Upper lobe of left lung (tissue), 6 donors: ENCODE measurements around the gene COASY. TPM values are rescaled to one million over a fixed set of nuclear protein-coding genes. Genes with fewer than 3 reads are reported as not detected.
"Not testable (repeated sequence)": the region's sequence is repeated elsewhere in the genome, so short reads cannot be mapped to it uniquely, and the experiment has no call there.

Experiments
- ATAC-seq, 2 donors: fragments of 200-7000 bp; cut with Tn5 transposase; one replicate each; pipeline ENCODE4 v1.9.1; 2022; ENCODE audit warnings: mild to moderate bottlenecking in 2 of 2, moderate library complexity in 2 of 2; ENCODE audit not compliant: low FRiP score in 2 of 2
- DNase-seq, 2 donors: peaks; one replicate each; pipeline ENCODE4 v3.0.0-alpha.2; 2019 to 2020
- H3K27ac ChIP-seq, 4 donors: fragments of 200-600 bp; sonication (generic); one replicate each; pipeline ENCODE4 v1.5.1; 2016 to 2019
- H3K27me3 ChIP-seq, 4 donors: fragments of 200-600 bp; sonication (generic); one replicate each; pipeline ENCODE4 v1.5.1; 2017 to 2019
- H3K36me3 ChIP-seq, 4 donors: fragments of 200-600 bp; sonication (generic); one replicate each; pipeline ENCODE4 v1.5.1; 2016 to 2019
- H3K4me1 ChIP-seq, 4 donors: fragments of 200-600 bp; sonication (generic); one replicate each; pipeline ENCODE4 v1.5.1; 2018 to 2019
- H3K4me3 ChIP-seq, 4 donors: fragments of 200-600 bp; sonication (generic); one replicate each; pipeline ENCODE4 v1.5.1; 2017 to 2019; ENCODE audit warnings: mild to moderate bottlenecking in 2 of 4, moderate library complexity in 1 of 4
- H3K9me3 ChIP-seq, 4 donors: fragments of 200-600 bp; sonication (generic); one replicate each; pipeline ENCODE4 v1.5.1; 2018 to 2019
- EP300 ChIP-seq, 4 donors: sonication (generic); formaldehyde crosslinking; IDR thresholded peaks; one replicate each; pipeline ENCODE4 v1.5.1; 2017; ENCODE audit warnings: antibody characterized with exemption in 4 of 4, control low read depth in 2 of 4
- POLR2A ChIP-seq, 4 donors: fragments of 450-650 bp; IDR thresholded peaks; one replicate each; pipeline ENCODE4 v1.5.1; 2016 to 2017; ENCODE audit warnings: antibody characterized with exemption in 4 of 4, mild to moderate bottlenecking in 2 of 4
- POLR2AphosphoS5 ChIP-seq, 2 donors: sonication (generic); formaldehyde crosslinking; IDR thresholded peaks; one replicate each; pipeline ENCODE4 v1.5.1; 2017; ENCODE audit warnings: antibody characterized with exemption in 2 of 2
- WGBS, 2 donors: methylation state at CpG; one replicate each; pipeline ENCODE4 v1.1.5; 2017 to 2018; 5-methylcytosine and 5-hydroxymethylcytosine counted together
- total RNA-seq, 6 donors: library from RNA; depleted of rRNA in 4 of 6; stranded (reverse); fragments of >200 nt in 4 of 6; gene quantifications; one replicate each; pipeline versions ENCODE4 v1.1.0 to v1.2.1, GENCODE V29; 2016 to 2021
- TF ChIP-seq, protein P1 (sequence below), 6 experiments: fragments of 450-650 bp in 4 of 6; fragments of 200-600 bp in 2 of 6; sonication (generic) in 2 of 6; IDR thresholded peaks; one replicate each; pipeline ENCODE4 v1.5.1; 2016 to 2019; ENCODE audit warnings: antibody characterized with exemption in 6 of 6
- donor health status: DM: no; HTN: no; CAD: no; lungs with moderate emphysema.
- donor health status: DM: no; HTN: yes; CAD: no; lungs with severe emphysema.

Gene COASY
- total RNA-seq, 6 donors from 2014 or later: 34.7 to 71.1 (median 51.4) TPM

DNA sequence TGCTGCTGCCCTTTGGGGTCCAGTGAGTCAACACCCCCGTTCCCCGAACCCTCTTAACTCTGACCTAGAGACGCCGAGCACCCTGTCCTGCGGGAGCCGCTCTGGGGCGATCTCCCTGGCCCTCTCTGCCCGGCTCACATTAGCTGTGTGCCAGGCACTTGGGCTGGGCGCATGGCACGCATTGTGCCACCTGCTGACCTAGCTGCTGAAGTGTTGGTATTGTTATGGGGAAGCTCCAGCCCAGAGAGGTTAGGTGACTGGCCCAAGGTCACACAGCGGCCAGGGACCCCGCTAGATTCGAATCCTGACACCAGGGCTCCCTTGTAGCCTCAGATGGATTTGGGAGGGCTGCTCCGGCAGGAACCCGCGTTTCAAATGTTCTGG, 8.1 kb upstream of the COASY start:
- WGBS, 2 donors: 67 to 78% methylated on average over 9 to 12 of the region's 16 CpGs
- Histone ChIP-seq H3K27ac (peak overlapping the region; percentile 82 to 96 (median 94)), H3K27me3 (no peaks in the 10 kb centered on the region), H3K4me1 (peaks cover 17 to 34% (median 23%) of the 10 kb centered on the region in 4 donors), H3K4me3 (peak overlapping the region; percentile 59 to 95 (median 74)), H3K9me3 (no peaks in the 10 kb centered on the region), H3K36me3 (peaks cover 0 to 6% (median 0%) of the 10 kb centered on the region in 4 donors)
- ATAC-seq: peak in 1 of 2 donors; percentile 17
- TF ChIP-seq, protein P1, sequence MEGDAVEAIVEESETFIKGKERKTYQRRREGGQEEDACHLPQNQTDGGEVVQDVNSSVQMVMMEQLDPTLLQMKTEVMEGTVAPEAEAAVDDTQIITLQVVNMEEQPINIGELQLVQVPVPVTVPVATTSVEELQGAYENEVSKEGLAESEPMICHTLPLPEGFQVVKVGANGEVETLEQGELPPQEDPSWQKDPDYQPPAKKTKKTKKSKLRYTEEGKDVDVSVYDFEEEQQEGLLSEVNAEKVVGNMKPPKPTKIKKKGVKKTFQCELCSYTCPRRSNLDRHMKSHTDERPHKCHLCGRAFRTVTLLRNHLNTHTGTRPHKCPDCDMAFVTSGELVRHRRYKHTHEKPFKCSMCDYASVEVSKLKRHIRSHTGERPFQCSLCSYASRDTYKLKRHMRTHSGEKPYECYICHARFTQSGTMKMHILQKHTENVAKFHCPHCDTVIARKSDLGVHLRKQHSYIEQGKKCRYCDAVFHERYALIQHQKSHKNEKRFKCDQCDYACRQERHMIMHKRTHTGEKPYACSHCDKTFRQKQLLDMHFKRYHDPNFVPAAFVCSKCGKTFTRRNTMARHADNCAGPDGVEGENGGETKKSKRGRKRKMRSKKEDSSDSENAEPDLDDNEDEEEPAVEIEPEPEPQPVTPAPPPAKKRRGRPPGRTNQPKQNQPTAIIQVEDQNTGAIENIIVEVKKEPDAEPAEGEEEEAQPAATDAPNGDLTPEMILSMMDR (IDR thresholded peaks at IDR 0.05): no peak
- TF ChIP-seq POLR2A (IDR thresholded peaks at IDR 0.05) (no peak), POLR2AphosphoS5 (IDR thresholded peaks at IDR 0.05) (no peak), EP300 (IDR thresholded peaks at IDR 0.05) (no peak)
- DNase-seq: peak; percentile 61 to 81

DNA sequence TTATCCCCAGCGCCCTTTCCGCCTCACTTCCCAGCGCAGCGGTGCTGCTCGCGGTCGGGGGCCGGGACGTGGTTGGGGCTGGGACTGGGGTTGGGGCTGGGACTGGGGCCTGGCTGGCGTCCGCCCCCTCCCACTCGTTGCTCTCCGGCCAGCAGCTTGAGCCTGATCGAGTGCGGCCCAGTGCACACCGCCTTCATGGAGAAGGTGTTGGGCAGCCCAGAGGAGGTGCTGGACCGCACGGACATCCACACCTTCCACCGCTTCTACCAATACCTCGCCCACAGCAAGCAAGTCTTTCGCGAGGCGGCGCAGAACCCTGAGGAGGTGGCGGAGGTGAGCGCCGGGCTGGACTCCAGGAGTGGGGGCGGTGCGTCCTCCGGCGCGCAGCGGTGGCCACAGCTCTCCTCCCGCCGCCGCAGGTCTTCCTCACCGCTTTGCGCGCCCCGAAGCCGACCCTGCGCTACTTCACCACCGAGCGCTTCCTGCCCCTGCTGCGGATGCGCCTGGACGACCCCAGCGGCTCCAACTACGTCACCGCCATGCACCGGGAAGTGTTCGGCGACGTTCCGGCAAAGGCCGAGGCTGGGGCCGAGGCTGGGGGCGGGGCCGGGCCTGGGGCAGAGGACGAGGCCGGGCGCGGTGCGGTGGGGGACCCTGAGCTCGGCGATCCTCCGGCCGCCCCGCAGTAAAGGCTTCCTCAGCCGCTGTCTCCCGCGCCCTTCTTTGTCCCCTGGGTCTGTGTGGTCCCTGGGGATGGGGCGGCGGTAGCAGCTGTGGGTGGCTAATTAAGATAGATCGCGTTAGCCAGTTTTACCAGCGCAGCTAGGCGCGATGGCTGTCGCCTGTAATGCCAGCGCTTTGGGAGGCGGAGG, 7.5 kb upstream of the COASY start:
- WGBS, 2 donors: 1% methylated on average over 37 to 42 of the region's 82 CpGs

DNA sequence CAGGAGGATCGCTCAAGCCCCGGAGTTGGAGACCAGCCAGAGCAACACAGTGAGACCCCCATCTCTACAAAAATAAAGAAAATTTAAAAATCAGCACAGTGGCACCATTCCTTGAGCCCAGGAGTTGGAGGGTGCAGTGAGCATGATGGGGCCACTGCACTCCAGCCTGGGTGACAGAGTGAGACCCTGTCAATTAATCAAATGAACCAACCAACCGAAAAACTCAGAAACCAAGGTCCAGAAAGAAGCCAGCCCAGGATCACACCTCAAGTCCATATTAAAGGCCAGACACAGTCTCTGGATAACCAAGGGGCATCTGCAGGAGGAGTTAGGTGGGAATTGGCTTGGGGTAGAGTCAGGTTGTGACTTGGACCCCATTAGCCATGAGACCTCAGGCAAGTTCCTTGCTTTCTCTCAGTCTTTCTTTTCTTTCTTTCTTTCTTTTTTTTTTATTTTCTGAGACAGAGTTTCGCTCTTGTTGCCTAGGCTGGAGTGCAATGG, 6.8 kb upstream of the COASY start:
- no peak for ATAC-seq

More for the DNA sequence above, 7.5 kb upstream of the COASY start:
- Histone ChIP-seq H3K36me3 (peaks cover 0 to 6% (median 0%) of the 10 kb centered on the region in 4 donors), H3K27me3 (no peaks in the 10 kb centered on the region), H3K27ac (peak overlapping the region; percentile 82 to 96 (median 94)), H3K4me3 (peak overlapping the region; percentile 59 to 95 (median 74)), H3K4me1 (peaks cover 17 to 36% (median 24%) of the 10 kb centered on the region in 4 donors), H3K9me3 (no peaks in the 10 kb centered on the region)
- ATAC-seq (peak; percentile 88 to 96), DNase-seq (peak; percentile 92 to 97)
- TF ChIP-seq POLR2AphosphoS5 (IDR thresholded peaks at IDR 0.05): peak; percentile 92
- peak in 1 of 4 donors; percentile 34 for TF ChIP-seq EP300 (IDR thresholded peaks at IDR 0.05)
- TF ChIP-seq, protein P1 (IDR thresholded peaks at IDR 0.05): peak in 3 of 6 experiments; percentile 20 to 37 (median 34)
- peak in 3 of 4 donors; percentile 69 to 90 (median 72) for TF ChIP-seq POLR2A (IDR thresholded peaks at IDR 0.05)

DNA sequence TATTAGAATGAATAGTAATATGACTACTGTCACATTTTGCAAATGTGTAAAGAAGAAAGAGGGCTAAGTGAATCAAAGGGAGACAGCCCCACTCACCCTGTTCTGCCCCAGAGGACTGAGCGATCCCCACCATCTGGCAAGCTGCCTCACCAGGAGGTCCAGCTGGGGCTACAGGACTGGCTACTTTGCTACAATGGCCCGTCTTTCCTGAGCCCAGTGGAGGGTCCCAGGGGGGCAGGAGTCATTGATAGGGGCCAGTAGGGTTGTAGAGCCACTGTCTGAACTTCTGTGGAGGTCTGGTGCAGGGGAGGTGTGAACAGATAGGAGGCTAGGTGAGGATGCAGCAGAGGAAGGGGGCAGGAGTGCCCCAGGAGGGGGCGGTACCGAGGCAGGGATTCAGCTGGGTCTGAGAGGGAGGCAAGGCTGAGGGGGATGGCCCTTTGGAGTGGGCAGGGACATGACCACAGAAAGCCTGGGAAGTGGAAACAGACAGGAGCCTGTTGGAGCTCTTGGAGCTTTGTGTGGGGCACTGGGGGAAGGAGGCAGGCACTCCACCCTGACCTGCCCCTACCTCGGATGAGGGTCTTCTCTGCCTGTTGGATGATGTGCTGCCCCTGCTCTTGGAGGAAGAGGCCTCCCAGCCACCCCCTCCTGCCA, 5.9 kb upstream of the COASY start:
- peaks cover 17 to 49% (median 26%) of the 10 kb centered on the region in 4 donors for H3K4me1 ChIP-seq
- DNase-seq, H3K4me3 ChIP-seq, H3K9me3 ChIP-seq, H3K27me3 ChIP-seq, H3K36me3 ChIP-seq: not testable (repeated sequence)
- H3K27ac ChIP-seq: peak overlapping the region in 1 of 4 donors; percentile 94
- 56 to 59% methylated on average over 5 of the region's 5 CpGs for WGBS, 2 donors
- ATAC-seq: peak in 1 of 2 donors; percentile 20

More for the DNA sequence above, 6.8 kb upstream of the COASY start:
- TF ChIP-seq POLR2AphosphoS5 (IDR thresholded peaks at IDR 0.05) (no peak), EP300 (IDR thresholded peaks at IDR 0.05) (no peak), POLR2A (IDR thresholded peaks at IDR 0.05) (no peak)
- TF ChIP-seq, protein P1 (IDR thresholded peaks at IDR 0.05): no peak
- Histone ChIP-seq H3K4me1 (peaks cover 17 to 43% (median 26%) of the 10 kb centered on the region in 4 donors), H3K27ac (peak overlapping the region; percentile 82 to 96 (median 94)), H3K4me3 (peak overlapping the region; percentile 59 to 95 (median 74)), H3K9me3 (no peaks in the 10 kb centered on the region), H3K36me3 (peaks cover 0 to 6% (median 0%) of the 10 kb centered on the region in 4 donors), H3K27me3 (no peaks in the 10 kb centered on the region)
- WGBS, 2 donors: 24% methylated on average over 4 of the region's 4 CpGs
- DNase-seq: no peak

DNA sequence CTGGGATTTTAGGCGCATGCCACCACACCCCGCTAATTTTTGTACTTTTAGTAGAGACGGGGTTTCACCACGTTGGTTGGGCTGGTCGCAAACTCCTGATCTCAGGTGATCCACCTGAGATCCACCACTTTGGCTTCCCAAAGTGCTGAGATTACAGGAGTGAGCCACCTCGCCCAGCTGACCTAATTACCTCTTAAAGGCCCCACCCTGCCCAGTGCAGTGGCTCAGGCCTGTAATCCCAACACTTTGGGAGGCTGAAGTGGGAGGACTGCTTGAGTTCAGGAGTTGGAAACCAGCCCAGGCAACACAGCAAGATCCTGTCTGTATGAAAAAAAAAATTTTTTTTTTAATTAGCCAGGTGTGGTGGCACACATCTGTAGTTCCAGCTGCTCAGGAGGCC, 2.9 kb upstream of the COASY start:
- peak overlapping the region; percentile 23 to 62 (median 29) for H3K27ac ChIP-seq
- DNase-seq (peak in 1 of 2 donors; percentile 88), ATAC-seq (no peak)
- no peak for TF ChIP-seq EP300 (IDR thresholded peaks at IDR 0.05)
- TF ChIP-seq POLR2AphosphoS5 (IDR thresholded peaks at IDR 0.05): no peak
- no peak for TF ChIP-seq POLR2A (IDR thresholded peaks at IDR 0.05)
- TF ChIP-seq, protein P1 (IDR thresholded peaks at IDR 0.05): no peak
- peaks cover 26 to 54% (median 37%) of the 10 kb centered on the region in 4 donors for H3K4me1 ChIP-seq
- no peak overlapping the region for H3K4me3 ChIP-seq
- H3K27me3 ChIP-seq: no peaks in the 10 kb centered on the region
- H3K36me3 ChIP-seq: peaks cover 0 to 5% (median 1%) of the 10 kb centered on the region in 4 donors
- 60 to 80% methylated on average over 6 of the region's 6 CpGs for WGBS, 2 donors
- no peaks in the 10 kb centered on the region for H3K9me3 ChIP-seq
